HG03469 (cell line): ENCODE results near the gene PACSIN2.
"Not testable (repeated sequence)": the region's sequence is repeated elsewhere in the genome, so short reads cannot be mapped to it uniquely, and the experiment has no call there.

Experiments used
- ATAC-seq: cut with Tn5 transposase; IDR thresholded peaks from one replicate; pipeline ENCODE4 v1.9.1; 2021; ENCODE audit warnings: mild to moderate bottlenecking, moderate library complexity, moderate number of reproducible peaks; ENCODE audit not compliant: unreplicated experiment

PACSIN2 gene

GRCh38 chr22:42949159-42949558, 65.8 kb downstream of the PACSIN2 start:
- ATAC-seq, result no peak

GRCh38 chr22:42948294-42948693, 66.7 kb downstream of the PACSIN2 start:
- no peak for ATAC-seq

GRCh38 chr22:42947211-42947990, 67.5 kb downstream of the PACSIN2 start:
- no peak for ATAC-seq

GRCh38 chr22:42946546-42947198, 68.3 kb downstream of the PACSIN2 start:
- no peak for ATAC-seq

- no peak for ATAC-seq
Observed at GRCh38 chr22:42945736-42946135, 69.2 kb downstream of the PACSIN2 start.

- no peak for ATAC-seq
Observed at GRCh38 chr22:42945027-42945426, 69.9 kb downstream of the PACSIN2 start.

- ATAC-seq, result no peak
Observed at GRCh38 chr22:42944409-42944808, 70.5 kb downstream of the PACSIN2 start.

GRCh38 chr22:42943981-42944380, 71.0 kb downstream of the PACSIN2 start:
- ATAC-seq, result no peak

GRCh38 chr22:42942351-42942750, 72.6 kb downstream of the PACSIN2 start:
- no peak for ATAC-seq

- ATAC-seq, result no peak
Observed at GRCh38 chr22:42939941-42940653, 74.9 kb downstream of the PACSIN2 start.

- ATAC-seq, result no peak
Observed at GRCh38 chr22:42939451-42939881, 75.5 kb downstream of the PACSIN2 start.

- ATAC-seq, result no peak
Observed at GRCh38 chr22:42938976-42939375, 76.0 kb downstream of the PACSIN2 start.

- ATAC-seq, result no peak
Observed at GRCh38 chr22:42938449-42938848, 76.5 kb downstream of the PACSIN2 start.

GRCh38 chr22:42937164-42937843, 77.6 kb downstream of the PACSIN2 start:
- ATAC-seq, result no peak

GRCh38 chr22:42936680-42937079, 78.3 kb downstream of the PACSIN2 start:
- not testable (repeated sequence) for ATAC-seq

- no peak for ATAC-seq
Observed at GRCh38 chr22:42934338-42934737, 80.6 kb downstream of the PACSIN2 start.

GRCh38 chr22:42933485-42934091, 81.4 kb downstream of the PACSIN2 start:
- no peak for ATAC-seq

- no peak for ATAC-seq
Observed at GRCh38 chr22:42932857-42933484, 82.0 kb downstream of the PACSIN2 start.

- ATAC-seq, result no peak
Observed at GRCh38 chr22:42932197-42932519, 82.8 kb downstream of the PACSIN2 start.

- peak; percentile 29 for ATAC-seq
Observed at GRCh38 chr22:42931421-42932196, 83.3 kb downstream of the PACSIN2 start.
